ENCODE measurements around the gene H2BK1.

H2BK1 gene

DNA sequence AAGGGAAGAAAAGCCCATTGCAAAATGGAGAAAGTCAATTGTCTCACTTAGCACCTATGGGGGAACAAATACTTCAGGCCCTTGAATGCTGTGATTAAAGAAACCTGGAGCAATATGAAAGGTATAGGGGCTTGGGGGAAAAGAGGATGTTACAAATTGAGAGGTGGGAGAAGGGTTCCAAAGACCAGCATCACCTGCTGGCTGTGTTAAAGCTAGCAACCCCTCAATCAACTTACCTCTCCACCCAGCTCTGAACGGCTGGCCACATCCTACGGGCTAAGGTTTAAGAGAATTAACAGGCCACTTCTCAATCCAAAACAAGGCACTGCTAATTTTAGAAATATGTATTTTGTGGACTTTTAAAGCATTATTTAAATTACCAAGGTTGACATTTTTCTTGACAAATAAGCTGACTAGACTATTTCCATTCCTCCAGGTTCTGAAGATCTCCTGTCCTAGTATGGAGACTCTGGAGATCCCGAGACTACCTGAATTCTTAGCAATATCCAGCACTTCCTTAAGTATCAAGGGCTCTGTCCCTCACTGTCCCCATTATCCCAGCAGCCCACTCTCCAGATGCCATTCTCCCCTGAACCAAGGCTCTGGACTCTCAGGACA lies 976 bp upstream of the H2BK1 start:
- H3K4me3 ChIP-seq (ENCODE audit: low read depth, low read length): no peak overlapping the region
- DNase-seq (ENCODE audit: low read depth, low spot score): no peak
- TF ChIP-seq CTCF (IDR thresholded peaks at IDR 0.05; ENCODE audit: low read depth, low read length): no peak
- in situ Hi-C loops (cut with HindIII; ENCODE audit: low sequenced_read_pairs): no loop called here

- H3K4me3 ChIP-seq (ENCODE audit: low read depth, low read length): no peak overlapping the region
- TF ChIP-seq CTCF (IDR thresholded peaks at IDR 0.05; ENCODE audit: low read depth, low read length): no peak
- in situ Hi-C loops (cut with HindIII; ENCODE audit: low sequenced_read_pairs): no loop called here
- DNase-seq (ENCODE audit: low read depth, low spot score): no peak
Observed at GRCh38 chr7:151209588-151209987, 700 bp downstream of the H2BK1 start.

DNA sequence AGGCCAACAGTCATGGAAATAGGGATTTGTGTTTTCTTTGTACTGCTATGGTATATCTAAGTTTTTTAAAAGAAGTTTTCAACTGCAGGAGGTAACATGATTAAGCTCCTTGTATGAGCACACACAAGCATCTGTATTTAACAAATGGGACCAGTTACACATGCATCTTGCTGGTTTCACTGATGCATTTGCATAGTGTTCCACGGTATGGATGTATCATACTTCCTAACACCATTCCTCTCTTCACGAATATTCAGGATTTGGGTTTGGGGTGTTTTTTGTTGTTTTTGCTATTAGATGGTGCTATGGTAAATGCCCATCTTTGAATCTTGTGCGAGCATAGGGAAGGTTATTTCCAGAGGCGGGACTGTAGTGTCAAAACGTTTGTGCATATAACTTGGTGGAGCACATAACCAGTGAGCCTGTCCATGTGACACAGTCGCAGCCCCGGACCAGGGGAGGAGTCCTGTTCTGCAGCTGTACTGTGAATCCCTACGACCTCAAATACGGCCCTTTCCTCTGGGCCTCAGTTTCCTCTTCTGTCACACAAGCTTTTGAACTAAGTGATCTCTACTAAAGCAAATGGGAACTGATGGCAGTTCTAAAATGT lies 1.9 kb downstream of the H2BK1 start:
- DNase-seq (ENCODE audit: low read depth, low spot score): no peak
- no peak overlapping the region for H3K4me3 ChIP-seq (ENCODE audit: low read depth, low read length)
- no peak for TF ChIP-seq CTCF (IDR thresholded peaks at IDR 0.05; ENCODE audit: low read depth, low read length)
- in situ Hi-C loops (cut with HindIII; ENCODE audit: low sequenced_read_pairs): no loop called here

DNA sequence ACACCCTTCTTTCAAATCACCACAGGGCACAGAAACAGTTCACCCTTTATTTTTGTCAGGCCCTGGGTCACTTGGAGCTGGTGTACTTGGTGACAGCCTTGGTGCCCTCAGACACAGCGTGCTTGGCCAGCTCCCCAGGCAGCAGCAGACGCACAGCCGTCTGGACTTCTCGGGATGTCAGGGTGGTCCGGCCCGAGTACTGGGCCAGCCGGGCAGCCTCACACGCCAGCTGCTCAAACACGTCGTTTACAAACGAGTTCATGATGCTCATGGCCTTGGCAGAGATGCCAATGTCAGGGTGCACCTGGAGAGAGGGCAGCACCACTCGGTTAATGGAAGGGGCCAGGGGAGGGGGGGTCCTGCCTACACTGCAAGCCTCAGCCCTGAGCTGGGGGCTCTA lies 2.5 kb downstream of the H2BK1 start:
- no peak for TF ChIP-seq CTCF (IDR thresholded peaks at IDR 0.05; ENCODE audit: low read depth, low read length)
- in situ Hi-C loops (cut with HindIII; ENCODE audit: low sequenced_read_pairs): no loop called here
- no peak for DNase-seq (ENCODE audit: low read depth, low spot score)
- H3K4me3 ChIP-seq (ENCODE audit: low read depth, low read length): no peak overlapping the region

GRCh38 chr7:151207315-151207714 lies 3.0 kb downstream of the H2BK1 start:
- no peak overlapping the region for H3K4me3 ChIP-seq (ENCODE audit: low read depth, low read length)
- DNase-seq (ENCODE audit: low read depth, low spot score): no peak
- in situ Hi-C loops (cut with HindIII; ENCODE audit: low sequenced_read_pairs): no loop called here
- no peak for TF ChIP-seq CTCF (IDR thresholded peaks at IDR 0.05; ENCODE audit: low read depth, low read length)

- no peak for TF ChIP-seq CTCF (IDR thresholded peaks at IDR 0.05; ENCODE audit: low read depth, low read length)
- in situ Hi-C loops (cut with HindIII; ENCODE audit: low sequenced_read_pairs): no loop called here
- no peak overlapping the region for H3K4me3 ChIP-seq (ENCODE audit: low read depth, low read length)
Observed at GRCh38 chr7:151206914-151207313, 3.4 kb downstream of the H2BK1 start.

More at GRCh38 chr7:151206914-151207313, 3.4 kb downstream of the H2BK1 start:
- DNase-seq (ENCODE audit: low read depth, low spot score): no peak
